ENCODE measurements around the gene KIF6. TPM values are rescaled to one million over a fixed set of nuclear protein-coding genes. Genes with fewer than 3 reads are reported as not detected.

Gene KIF6
- total RNA-seq, 1 donor from 2014 or later = 2.9 TPM

GRCh38 chr6:39307462-39307861, 417.7 kb downstream of the KIF6 start:
- Mint-ChIP-seq H3K9me3 (ENCODE audit: low read depth) (no peaks in the 10 kb centered on the region), H3K4me1 (ENCODE audit: low read depth) (no peaks in the 10 kb centered on the region), H3K36me3 (ENCODE audit: insufficient read depth) (no peaks in the 10 kb centered on the region), H3K4me3 (ENCODE audit: low read depth) (no peak overlapping the region), H3K27ac (no peak overlapping the region), H3K27me3 (peaks cover 61% of the 10 kb centered on the region)
- no peak for TF ChIP-seq CTCF (IDR thresholded peaks at IDR 0.05; ENCODE audit: unreplicated experiment)
- no peak for DNase-seq (ENCODE audit: low spot score, unreplicated experiment)

GRCh38 chr6:39304951-39305350, 420.3 kb downstream of the KIF6 start:
- no peak for DNase-seq (ENCODE audit: low spot score, unreplicated experiment)
- Mint-ChIP-seq H3K27me3 (peaks cover 54% of the 10 kb centered on the region), H3K9me3 (ENCODE audit: low read depth) (no peaks in the 10 kb centered on the region), H3K4me1 (ENCODE audit: low read depth) (no peaks in the 10 kb centered on the region), H3K27ac (no peak overlapping the region), H3K4me3 (ENCODE audit: low read depth) (no peak overlapping the region), H3K36me3 (ENCODE audit: insufficient read depth) (no peaks in the 10 kb centered on the region)
- no peak for TF ChIP-seq CTCF (IDR thresholded peaks at IDR 0.05; ENCODE audit: unreplicated experiment)

GRCh38 chr6:39303425-39304153, 421.6 kb downstream of the KIF6 start:
- no peak for DNase-seq (ENCODE audit: low spot score, unreplicated experiment)
- no peaks in the 10 kb centered on the region for H3K9me3 Mint-ChIP-seq (ENCODE audit: low read depth)
- no peak overlapping the region for H3K4me3 Mint-ChIP-seq (ENCODE audit: low read depth)
- TF ChIP-seq CTCF (IDR thresholded peaks at IDR 0.05; ENCODE audit: unreplicated experiment) = no peak
- peaks cover 52% of the 10 kb centered on the region for H3K27me3 Mint-ChIP-seq
- H3K27ac Mint-ChIP-seq = no peak overlapping the region
- no peaks in the 10 kb centered on the region for H3K36me3 Mint-ChIP-seq (ENCODE audit: insufficient read depth)
- no peaks in the 10 kb centered on the region for H3K4me1 Mint-ChIP-seq (ENCODE audit: low read depth)

GRCh38 chr6:39302669-39303424, 422.4 kb downstream of the KIF6 start:
- H3K4me1 Mint-ChIP-seq (ENCODE audit: low read depth) = no peaks in the 10 kb centered on the region
- no peaks in the 10 kb centered on the region for H3K36me3 Mint-ChIP-seq (ENCODE audit: insufficient read depth)
- H3K27me3 Mint-ChIP-seq = peaks cover 50% of the 10 kb centered on the region
- no peak overlapping the region for H3K27ac Mint-ChIP-seq
- peak; percentile 89 for TF ChIP-seq CTCF (IDR thresholded peaks at IDR 0.05; ENCODE audit: unreplicated experiment)
- peak; percentile 80 for DNase-seq (ENCODE audit: low spot score, unreplicated experiment)
- no peaks in the 10 kb centered on the region for H3K9me3 Mint-ChIP-seq (ENCODE audit: low read depth)
- H3K4me3 Mint-ChIP-seq (ENCODE audit: low read depth) = no peak overlapping the region

GRCh38 chr6:39302011-39302410, 423.2 kb downstream of the KIF6 start:
- no peaks in the 10 kb centered on the region for H3K36me3 Mint-ChIP-seq (ENCODE audit: insufficient read depth)
- no peak overlapping the region for H3K4me3 Mint-ChIP-seq (ENCODE audit: low read depth)
- no peak overlapping the region for H3K27ac Mint-ChIP-seq
- no peak for DNase-seq (ENCODE audit: low spot score, unreplicated experiment)
- H3K27me3 Mint-ChIP-seq = peaks cover 43% of the 10 kb centered on the region
- no peaks in the 10 kb centered on the region for H3K9me3 Mint-ChIP-seq (ENCODE audit: low read depth)
- TF ChIP-seq CTCF (IDR thresholded peaks at IDR 0.05; ENCODE audit: unreplicated experiment) = no peak
- no peaks in the 10 kb centered on the region for H3K4me1 Mint-ChIP-seq (ENCODE audit: low read depth)

Data from progenitor cell of endocrine pancreas (in vitro differentiated cells).